GM21381 (cell line): ENCODE measurements around the gene MMS19.

Experiments used
- ATAC-seq: cut with Tn5 transposase; IDR thresholded peaks from one replicate; pipeline ENCODE4 v1.9.1; 2021; ENCODE audit warnings: mild to moderate bottlenecking, moderate library complexity; ENCODE audit not compliant: unreplicated experiment

The MMS19 gene

GRCh38 chr10:97525683-97526110 lies 27.5 kb upstream of the MMS19 start:
- ATAC-seq = no peak

GRCh38 chr10:97525086-97525485 lies 26.9 kb upstream of the MMS19 start:
- no peak for ATAC-seq

- ATAC-seq = no peak
Observed at GRCh38 chr10:97522937-97523336, 24.7 kb upstream of the MMS19 start.

GRCh38 chr10:97522071-97522470 lies 23.8 kb upstream of the MMS19 start:
- no peak for ATAC-seq

GRCh38 chr10:97520978-97521761 lies 22.9 kb upstream of the MMS19 start:
- no peak for ATAC-seq

GRCh38 chr10:97520520-97520919 lies 22.3 kb upstream of the MMS19 start:
- ATAC-seq = no peak

GRCh38 chr10:97519342-97519741 lies 21.1 kb upstream of the MMS19 start:
- ATAC-seq = no peak

- no peak for ATAC-seq
Observed at GRCh38 chr10:97518301-97519043, 20.2 kb upstream of the MMS19 start.

GRCh38 chr10:97517778-97518300 lies 19.6 kb upstream of the MMS19 start:
- ATAC-seq = no peak

GRCh38 chr10:97517096-97517750 lies 19.0 kb upstream of the MMS19 start:
- ATAC-seq = no peak

GRCh38 chr10:97515271-97515978 lies 17.2 kb upstream of the MMS19 start:
- no peak for ATAC-seq

GRCh38 chr10:97514344-97514743 lies 16.1 kb upstream of the MMS19 start:
- no peak for ATAC-seq

- no peak for ATAC-seq
Observed at GRCh38 chr10:97512993-97513392, 14.8 kb upstream of the MMS19 start.

GRCh38 chr10:97511711-97512440 lies 13.7 kb upstream of the MMS19 start:
- no peak for ATAC-seq

GRCh38 chr10:97510686-97511085 lies 12.5 kb upstream of the MMS19 start:
- no peak for ATAC-seq

- no peak for ATAC-seq
Observed at GRCh38 chr10:97509120-97509680, 11.0 kb upstream of the MMS19 start.

- ATAC-seq = no peak
Observed at GRCh38 chr10:97508342-97508741, 10.1 kb upstream of the MMS19 start.

- no peak for ATAC-seq
Observed at GRCh38 chr10:97506199-97506991, 8.2 kb upstream of the MMS19 start.

GRCh38 chr10:97505152-97505551 lies 6.9 kb upstream of the MMS19 start:
- ATAC-seq = no peak
